Activated gamma-delta T cell treated with anti-CD3 and anti-CD28 coated beads, Interleukin-2, amount 50 U/mL, for 16 hours (primary cell): ENCODE results near the gene NOM1.

ENCODE experiments used
- DNase-seq: peaks from one replicate; pipeline ENCODE4 v3.0.0-alpha.2; 2020; ENCODE audit warnings: low read depth

The NOM1 gene

DNA sequence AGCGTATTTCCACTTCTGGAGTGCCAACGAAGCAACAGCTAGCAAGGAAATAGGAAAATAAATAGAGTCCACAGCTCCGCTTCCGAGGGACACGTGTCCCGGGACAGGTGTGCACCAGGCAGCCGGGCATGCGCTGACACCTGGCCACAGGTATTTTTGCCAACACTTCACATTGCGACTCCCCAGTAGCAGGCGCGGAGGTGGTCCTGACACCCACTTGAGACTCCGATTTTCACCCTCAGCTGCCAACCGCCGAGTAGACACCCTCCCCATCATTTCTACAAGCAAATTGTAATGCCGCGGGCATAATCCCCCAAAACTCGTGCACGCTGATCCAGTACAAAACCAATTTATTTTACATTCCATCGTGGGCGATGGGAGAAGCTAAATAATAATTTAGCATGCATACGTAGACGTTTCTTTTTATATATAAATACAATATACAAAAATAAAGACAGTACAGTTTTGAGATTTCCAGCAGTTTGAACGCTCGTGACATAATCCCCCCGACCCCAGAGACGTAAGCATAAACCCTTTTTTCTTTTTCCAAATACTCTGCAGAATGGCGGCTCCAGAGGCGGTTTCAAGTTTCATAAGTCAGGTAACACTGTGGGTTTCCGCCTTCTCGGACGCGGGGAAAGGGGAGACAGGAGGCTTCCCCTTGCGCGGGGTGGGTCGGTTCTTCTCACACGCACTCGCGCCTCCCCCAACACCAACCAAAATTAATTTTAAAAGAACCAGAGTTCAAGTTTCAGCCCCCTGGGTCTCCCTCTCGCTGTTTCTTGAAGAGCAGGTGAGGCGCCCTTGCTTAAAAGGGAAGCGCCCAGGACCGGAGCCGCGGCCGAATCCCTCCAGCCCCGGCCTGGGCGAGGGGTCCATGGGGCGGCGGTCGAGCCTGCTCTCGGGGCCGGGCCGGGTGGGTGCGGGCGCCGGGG lies 55.3 kb downstream of the NOM1 start:
- DNase-seq = no peak

DNA sequence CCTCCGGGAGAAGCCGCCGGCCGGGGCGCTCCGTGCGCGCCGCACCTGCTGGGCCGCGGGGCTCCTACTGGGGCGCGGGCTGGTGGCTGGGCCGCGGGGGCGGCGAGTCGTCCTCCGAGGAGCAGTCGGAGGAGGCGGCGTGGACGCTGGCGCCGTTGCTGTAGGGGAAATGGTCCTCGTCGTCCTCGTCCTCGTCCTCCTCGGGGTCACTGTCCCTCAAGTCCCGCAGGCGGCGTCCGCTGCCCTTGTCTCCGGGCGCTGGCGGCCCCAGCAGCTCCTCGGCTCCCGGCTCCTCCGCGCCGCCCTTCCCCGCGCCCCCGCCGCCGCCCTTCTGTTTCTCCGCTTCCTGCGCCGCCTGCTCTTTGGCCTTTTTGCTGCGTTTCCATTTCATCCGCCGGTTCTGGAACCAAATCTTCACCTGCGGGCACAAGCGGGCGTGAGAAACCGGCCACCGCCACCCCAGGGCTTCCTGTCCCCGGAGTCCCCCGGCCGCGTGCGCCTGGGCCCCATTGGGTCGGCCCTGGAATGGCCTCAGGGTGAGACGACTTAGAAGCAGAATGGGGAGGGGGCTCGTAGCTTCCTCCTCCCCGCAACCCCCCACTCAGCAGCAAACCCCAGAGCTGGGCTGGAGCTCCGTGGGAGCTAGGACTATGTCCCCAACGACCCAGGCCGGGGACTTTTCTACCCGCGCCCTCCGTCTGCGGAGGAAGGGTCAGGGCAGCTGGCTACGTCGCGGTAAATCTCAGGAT lies 56.1 kb downstream of the NOM1 start:
- DNase-seq = no peak

DNA sequence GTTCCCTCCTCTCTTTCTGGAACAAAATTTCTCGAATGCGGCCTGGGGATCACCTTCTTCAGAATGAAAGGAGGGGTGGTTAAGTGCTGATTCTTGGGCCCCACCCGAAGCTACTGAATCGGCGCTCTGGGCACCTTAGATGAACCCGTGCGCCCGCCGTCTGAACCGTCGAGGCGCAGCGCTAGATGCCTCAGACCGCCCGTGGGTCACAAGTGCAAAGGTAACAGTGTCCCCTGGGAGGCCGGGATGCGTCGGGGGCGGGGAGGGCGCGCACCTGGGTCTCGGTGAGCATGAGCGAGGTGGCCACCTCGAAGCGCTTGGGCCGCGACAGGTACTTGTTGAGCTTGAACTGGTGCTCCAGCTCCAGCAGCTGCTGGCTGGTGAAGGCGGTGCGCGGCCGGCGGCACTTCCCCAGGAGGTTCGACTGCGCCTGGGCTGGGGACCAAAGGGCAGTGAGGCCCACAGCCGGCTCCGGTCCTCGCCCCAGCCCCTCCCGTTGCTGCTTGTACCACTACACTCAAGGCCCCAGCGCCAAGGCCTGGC lies 56.8 kb downstream of the NOM1 start:
- DNase-seq = no peak

DNA sequence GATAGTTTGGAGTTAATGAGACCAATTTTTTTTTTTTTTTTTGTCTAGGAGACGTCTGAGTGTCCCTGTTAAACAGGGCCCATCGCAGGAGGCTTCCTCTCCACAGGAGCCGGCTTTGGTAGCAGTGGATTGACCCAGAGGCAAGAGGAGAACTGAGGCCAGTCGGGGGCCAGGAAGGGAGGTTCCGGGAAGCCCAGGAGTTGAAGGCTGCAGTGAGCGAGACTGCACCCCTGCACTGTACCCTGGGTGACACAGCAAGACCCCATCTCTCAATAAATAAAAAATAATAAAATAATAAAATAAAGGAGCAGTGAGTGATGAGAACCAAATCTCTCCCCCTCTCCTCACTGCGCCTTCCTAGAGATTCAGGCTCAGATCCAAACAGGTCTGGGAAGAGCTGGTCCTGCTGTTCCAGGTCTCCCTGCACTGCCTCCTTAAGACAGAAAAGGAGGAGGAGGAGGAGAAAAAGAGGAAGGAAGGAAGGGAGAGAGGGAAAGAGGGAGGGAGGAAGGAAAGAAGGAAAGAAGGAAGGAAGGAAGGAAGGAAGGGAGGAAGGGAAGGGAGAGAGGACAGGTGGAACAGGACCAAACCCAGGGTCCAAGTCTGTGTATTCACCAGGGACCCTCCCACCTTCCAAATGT lies 57.4 kb downstream of the NOM1 start:
- no peak for DNase-seq

DNA sequence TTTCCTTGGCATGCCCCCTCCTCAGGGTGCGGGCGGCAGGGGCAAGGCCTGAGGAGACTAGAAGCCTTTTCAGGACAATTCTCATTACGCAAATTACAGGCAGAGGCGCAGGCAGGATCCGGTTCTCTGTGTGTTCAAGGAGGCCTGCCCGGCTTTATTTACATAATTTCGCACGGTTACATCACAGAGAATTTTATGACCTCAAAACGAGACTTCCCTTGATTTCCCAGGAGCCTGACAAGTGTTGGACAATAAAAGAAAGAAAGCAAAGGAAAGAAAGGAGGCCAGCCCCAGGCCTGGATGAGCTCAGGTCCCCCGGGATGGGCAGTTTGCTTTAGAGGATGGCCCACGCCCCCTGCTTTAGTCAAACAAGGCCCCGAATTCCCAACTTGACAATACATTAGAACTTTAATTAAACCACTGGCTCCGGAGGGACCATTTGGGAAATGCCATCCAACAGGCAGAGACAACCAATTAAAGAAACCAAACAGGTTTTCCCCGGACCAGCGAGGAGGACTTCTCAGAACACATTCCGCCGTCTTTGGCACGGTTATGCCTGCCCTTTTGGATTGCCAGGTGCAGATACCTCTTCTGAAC lies 58.1 kb downstream of the NOM1 start:
- DNase-seq = no peak

DNA sequence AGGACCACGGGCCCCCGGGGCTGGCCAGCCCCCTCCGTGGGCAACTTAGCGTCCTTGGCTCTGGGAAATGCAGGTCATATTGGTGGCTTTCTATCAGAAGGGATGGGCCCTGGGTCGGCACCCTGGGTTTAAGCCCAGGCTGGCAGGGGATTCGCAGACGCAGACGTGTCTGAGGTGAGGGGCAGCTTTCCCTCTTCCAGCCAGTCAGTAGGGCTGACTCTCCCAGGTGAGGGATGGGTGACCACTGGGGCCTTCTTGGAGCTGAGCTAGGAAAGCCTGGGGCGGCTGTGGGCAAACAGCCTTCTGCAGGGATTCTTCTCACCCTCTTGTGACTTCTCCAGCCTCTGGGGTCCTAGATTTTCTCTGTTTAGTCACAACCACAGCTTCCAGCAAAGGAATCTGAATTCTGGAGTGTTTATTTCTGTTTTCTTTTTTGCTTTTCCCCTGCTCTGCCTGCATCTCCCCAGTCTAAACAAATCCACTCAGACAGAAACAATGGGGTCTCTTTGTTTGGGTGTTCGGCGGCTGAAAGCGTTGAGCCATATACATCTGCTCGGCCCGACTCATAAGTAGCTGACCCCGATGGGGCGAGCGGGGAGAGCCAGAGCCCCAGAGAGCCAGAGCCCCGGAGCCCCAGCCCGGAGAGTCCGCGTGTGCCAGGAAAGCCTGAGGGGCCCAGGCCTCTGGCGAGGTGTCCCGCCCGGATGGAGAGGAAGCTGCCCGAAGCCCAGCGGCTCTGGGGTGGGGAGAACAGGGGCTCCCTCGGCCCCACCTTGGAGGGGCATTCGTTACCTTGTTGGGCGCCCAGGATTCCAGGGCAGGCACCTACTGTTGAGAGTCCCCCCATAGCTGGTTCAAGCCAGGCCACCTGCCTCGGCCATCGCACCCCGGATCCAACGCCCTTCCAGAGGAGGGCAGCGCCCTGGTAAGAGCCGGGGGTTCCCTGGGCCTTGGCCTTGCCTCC lies 59.0 kb downstream of the NOM1 start:
- no peak for DNase-seq

DNA sequence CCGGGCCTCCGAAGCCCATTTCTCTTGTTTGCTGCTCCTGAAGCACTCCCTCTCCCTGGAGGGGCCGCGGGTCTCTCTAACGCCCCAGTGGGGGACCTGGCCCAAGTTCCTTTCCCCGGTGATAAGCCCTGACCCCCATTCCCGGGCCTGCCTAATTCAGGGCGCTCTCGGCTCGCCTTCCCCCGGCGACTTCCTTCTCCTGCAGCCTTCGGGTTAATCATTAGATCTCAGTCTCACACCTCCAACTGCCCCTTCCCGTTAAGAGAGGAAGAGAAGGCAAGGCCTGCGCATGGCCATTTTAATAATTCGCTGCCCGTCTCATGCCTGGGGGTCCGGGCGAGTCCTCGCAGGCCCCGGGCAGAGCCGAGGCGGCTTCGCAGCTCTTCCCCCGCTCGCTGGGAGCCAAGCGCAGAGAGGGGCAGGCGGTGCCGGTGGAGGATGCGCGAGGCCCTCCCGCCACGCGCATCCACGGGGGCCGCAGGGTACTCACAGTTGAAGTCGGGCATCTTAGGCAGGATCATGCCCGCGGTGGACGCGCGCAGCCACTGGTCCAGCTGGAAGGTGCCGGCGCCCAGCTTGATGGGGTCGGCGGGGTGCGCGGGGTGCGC lies 59.8 kb downstream of the NOM1 start:
- DNase-seq = no peak

DNA sequence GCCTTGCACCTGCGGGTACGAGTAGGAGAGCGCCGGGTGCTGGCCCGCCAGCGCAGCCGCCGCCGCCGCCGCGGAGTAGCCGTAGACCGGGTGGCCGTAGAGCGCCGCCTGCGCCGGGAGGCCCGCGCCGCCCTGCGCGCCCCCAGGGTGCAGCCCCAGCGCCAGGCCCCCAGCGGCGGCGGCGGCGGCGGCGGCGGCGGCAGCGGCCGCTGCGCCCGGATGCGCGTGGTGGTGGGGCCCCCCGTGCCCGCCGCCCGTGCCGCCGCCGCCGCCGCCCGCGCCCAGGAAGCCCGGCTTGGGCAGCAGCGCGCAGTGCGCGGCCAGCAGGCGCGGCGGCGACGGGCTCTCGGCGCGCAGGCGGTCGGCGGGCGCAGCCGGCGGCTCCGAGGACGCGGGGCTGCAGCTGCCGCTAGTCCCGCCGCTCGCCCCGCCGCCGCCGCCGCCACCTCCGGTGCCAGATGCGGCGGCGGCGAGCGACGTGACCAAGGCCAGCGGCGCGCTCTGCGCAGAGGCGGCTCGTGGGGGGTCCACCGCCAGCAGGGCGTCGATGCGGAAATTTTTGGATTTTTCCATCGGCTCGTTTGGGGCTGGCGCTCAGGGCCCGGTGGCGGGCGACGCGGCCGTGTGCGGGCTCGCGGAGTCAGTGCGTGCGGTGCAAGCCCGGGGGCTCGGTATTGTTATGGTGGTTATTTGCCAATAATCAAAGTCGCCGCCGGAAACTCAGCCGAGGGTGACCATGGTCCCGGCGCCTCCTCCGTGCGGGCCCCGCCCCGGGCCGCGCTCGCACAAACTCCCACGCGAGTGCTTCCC lies 60.5 kb downstream of the NOM1 start:
- no peak for DNase-seq

DNA sequence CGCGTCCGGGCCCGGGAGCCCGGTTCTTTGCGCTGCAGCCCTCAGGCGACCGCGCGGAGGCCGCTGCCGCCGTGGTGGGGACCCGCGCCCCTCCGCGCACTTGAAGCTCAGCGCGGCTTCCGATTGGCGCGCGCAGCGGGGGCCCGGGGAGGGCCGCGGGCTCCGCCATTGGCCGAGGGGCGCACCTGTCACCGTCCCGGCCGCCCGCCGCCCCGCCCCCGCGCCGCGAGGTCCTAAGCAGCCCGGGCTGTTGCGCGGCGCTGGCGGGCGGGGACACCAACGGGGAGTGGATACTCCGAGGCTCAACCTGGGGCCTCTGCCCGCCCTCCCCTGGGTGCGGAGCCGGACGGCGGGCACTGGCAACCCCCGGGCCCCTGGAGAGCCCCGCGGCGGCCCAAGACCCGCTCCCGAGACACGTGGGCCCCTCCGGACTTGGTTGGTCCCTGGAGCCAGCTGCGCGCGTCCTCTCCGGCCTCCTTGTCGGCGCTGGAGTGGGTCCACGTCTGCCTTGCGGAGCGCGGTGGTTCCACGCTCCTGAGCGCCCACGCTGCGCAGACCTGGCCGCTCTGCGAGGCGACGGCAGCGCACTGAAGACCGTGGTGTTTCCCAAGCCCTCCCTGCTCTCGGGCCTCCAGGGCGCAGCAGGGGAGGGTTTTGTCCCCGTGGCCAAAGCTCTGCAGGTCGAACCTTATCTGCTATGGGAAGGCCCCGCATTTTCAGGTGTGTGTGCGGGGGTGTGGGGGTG lies 61.2 kb downstream of the NOM1 start, which contains the start of gene MNX1:
Gene MNX1, minus strand, starts transcription at position 76 of the 745 bp plus-strand sequence. CDS start 313 bp downstream, outside the sequence.
- no peak for DNase-seq

DNA sequence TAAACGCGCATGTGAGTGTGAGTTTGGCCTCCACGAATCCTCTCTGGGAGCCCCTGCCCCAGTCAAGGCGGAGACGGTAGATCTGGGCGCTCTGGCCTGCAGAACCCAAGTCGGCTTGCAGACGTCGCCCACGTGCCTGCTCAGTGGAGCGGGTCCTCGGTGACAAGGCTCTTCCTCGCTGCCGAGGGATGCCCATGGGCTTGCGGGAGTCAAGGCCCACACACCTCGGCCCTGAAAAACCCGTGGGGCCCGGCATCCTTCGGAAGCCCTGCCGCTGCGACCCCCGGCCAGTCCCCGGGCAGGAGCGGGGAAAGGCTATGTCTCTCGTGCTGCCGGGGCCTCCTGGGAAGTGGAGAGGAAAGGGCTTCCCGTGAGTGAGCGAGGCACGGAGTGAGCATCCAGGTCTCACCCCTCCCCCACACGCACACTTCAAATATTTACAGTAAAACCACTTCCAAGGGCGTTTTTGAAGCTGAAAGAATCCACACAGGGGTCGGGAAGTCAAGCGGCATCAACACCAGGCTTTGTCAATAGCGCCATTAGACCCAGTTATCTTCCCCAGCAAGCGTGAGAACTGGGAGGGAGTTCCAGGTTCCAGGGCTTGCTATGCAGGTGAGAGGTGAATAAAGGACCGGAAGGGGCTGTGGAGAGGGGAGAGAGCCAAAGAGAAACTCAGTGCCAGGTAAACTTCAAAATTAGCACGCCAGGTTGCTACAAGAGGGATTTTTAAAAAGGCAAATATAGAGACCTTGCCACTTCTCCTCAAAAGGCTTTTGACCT lies 62.0 kb downstream of the NOM1 start:
- DNase-seq = no peak

DNA sequence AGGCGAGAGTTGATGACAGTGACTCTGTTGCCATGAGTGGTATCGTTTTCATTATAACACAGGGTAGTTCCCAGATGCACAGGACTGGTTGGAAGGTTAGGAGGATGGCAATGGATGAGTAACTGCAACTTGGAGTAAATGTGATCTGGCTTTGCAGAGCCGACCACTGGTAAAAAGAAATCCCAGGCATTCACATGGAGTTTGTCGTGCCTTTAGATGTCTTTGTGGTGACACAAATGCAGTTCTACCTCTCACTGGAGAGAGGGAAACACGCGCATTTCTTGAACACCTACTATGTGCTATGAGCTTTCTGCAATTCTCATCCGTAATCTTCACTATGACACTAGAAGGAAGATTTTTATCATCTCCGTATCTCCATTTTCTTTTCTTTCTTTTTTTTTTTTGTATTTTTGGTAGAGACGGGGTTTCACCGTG lies 62.6 kb downstream of the NOM1 start:
- DNase-seq = no peak

DNA sequence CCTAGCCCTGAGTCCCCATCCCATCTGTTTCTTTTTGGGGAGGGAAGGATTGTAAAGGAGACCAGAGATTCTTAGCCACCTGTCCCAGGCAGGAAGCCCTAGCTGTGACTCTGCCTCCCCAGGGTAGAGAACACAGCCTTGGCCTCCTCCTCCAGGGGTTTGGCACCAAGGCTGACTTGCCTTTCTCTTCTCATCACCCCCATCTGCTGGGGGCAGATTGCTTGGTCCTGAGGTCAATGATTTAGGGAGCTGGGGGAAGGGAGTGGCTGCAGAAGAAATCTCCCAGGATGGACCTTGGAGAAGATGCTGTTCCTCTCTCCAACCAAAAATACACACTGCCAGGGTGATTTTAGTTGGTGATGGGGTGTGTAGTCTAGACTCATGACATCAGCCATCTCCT lies 63.6 kb downstream of the NOM1 start:
- no peak for DNase-seq

DNA sequence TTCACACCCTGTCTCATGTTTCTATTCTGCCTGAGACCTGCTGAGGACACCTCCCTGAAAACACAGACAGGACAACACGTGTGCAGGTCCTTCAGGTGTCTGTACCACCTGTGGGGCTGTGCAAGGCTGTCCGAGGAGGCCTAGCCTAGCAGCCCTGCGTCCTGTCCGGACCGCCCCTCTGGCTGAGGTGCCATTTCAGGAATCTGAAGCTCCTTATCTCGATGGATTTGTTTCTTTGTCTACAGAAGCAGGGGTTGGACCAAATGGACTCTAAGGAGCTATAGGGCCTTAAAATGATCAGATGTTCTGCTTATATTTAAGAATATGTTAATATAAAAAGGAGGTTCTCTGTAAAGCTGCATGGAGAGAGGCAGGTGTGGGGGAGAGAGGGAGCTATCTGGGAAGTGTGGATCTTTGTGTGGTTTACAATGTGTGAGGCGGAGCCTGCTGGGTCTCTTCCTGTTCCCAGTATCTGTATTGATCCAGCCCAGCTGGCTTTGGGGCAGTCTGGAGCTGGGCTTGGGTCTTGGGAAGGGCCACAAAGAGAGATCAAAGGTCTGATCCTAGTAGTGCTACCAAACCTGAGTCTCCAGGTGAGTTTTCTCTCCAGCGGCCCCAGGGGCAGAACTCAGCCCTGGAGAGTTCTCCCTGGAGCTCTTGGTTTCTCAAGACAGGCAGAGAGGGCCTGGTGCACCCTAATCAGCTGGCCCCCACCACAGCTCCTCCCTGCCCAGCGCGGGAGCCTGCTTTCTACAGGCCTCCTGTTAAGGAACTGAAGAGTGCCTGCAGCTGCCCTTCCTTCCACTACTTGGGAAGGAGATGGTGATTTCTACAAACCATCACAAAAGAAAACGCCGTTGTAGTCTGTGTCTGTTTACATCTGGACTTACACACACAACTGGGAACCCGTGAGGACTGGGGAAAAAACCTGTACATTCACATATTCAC lies 64.4 kb downstream of the NOM1 start:
- no peak for DNase-seq

DNA sequence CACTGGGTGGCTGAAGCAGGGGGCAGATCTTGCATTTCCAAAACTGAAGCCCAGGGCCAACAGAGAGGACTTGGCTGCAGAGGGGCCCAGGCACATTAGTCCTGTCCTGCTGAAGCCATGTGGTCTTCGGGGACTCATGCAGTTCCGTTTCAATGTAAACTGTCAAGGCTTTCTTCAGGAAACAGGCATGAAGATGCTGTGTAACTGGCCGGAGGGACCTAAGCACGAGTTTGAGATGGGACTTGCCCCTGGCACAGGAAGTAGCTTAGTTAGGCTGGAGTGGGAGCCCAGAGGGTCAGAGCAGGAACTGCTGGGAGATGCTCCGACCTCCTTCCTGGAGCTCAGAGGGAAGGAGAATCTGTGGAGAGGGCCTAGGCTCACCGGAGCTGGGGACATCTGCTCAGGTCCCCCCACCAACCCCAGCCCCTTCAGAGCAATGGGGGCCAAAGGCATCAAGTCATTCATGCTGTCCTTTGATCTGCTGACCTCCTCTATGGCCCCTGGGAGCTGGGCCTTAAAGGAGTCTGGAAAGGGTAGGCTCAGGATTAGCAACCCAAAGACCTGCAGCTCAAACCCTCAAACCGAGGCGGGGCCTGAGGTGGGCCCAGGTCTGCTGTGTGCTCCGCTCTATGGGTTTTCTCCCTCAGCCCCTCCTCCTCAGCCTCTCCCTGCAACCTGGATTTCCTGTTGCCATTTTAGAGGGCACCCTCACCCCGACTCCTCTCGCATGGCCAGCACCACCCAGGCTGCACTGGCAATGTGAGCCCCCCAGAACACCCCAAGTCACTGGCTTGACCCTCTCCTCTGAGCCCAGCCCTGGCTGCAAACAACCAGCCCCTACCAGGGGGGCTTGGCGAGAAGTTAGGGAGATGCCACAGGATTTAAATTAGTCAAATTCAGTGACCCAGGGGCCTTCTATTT lies 65.4 kb downstream of the NOM1 start:
- DNase-seq = no peak

DNA sequence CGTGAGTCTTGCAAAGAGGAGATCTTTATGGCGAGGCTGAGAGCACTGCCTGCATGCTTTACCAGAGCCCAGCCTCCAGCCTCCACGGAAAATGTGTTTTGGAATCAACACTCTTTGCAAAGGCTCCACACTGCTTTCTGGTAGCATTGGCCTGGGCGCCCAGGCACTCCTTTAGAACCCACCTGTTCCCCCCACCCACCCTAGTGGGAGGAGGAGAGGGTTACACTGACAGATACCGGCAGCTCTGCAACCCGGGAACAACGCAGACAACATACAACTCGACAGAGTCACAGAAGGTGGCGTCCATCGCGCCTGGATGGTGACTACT lies 66.5 kb downstream of the NOM1 start:
- no peak for DNase-seq
